Measurements from ENCODE around the gene STOX2. TPM values are rescaled to one million over a fixed set of nuclear protein-coding genes. Genes with fewer than 3 reads are reported as not detected.

The STOX2 gene
- total RNA-seq, 1 donor from 2014 or later: 0.19 TPM

DNA sequence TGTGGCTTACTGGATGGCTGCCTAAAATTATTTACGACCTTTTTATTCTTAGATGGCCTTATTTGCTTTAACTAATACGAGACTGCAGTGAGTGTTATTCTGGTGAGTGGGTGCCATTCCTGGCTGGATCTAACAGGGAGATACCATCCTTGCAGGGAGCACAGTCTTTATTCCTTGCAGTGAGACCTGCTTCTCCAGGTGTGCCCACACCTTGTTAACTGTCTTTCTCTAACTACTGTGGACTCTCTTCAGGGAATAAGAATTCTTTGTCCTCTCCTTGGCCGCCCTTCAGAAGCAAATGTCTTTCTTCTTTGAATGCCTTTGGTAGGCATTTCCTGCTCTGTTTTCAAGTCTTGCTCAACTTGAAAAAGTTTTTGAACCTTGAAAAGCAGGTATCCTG lies 34.1 kb upstream of the STOX2 start:
- TF ChIP-seq, protein P1, sequence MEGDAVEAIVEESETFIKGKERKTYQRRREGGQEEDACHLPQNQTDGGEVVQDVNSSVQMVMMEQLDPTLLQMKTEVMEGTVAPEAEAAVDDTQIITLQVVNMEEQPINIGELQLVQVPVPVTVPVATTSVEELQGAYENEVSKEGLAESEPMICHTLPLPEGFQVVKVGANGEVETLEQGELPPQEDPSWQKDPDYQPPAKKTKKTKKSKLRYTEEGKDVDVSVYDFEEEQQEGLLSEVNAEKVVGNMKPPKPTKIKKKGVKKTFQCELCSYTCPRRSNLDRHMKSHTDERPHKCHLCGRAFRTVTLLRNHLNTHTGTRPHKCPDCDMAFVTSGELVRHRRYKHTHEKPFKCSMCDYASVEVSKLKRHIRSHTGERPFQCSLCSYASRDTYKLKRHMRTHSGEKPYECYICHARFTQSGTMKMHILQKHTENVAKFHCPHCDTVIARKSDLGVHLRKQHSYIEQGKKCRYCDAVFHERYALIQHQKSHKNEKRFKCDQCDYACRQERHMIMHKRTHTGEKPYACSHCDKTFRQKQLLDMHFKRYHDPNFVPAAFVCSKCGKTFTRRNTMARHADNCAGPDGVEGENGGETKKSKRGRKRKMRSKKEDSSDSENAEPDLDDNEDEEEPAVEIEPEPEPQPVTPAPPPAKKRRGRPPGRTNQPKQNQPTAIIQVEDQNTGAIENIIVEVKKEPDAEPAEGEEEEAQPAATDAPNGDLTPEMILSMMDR (IDR thresholded peaks at IDR 0.05): no peak
- Mint-ChIP-seq H3K9me3 (ENCODE audit: unreplicated experiment) (no peaks in the 10 kb centered on the region), H3K27me3 (ENCODE audit: unreplicated experiment) (peaks cover 3% of the 10 kb centered on the region), H3K36me3 (ENCODE audit: unreplicated experiment) (no peaks in the 10 kb centered on the region), H3K4me3 (ENCODE audit: unreplicated experiment) (no peak overlapping the region), H3K27ac (ENCODE audit: unreplicated experiment) (no peak overlapping the region), H3K4me1 (ENCODE audit: unreplicated experiment) (no peaks in the 10 kb centered on the region)
- no peak for DNase-seq (ENCODE audit: extremely low spot score, unreplicated experiment)

- Mint-ChIP-seq H3K27me3 (ENCODE audit: unreplicated experiment) (peaks cover 3% of the 10 kb centered on the region), H3K27ac (ENCODE audit: unreplicated experiment) (no peak overlapping the region), H3K36me3 (ENCODE audit: unreplicated experiment) (no peaks in the 10 kb centered on the region), H3K9me3 (ENCODE audit: unreplicated experiment) (no peaks in the 10 kb centered on the region), H3K4me1 (ENCODE audit: unreplicated experiment) (no peaks in the 10 kb centered on the region), H3K4me3 (ENCODE audit: unreplicated experiment) (no peak overlapping the region)
- TF ChIP-seq, protein P1 (IDR thresholded peaks at IDR 0.05): no peak
- no peak for DNase-seq (ENCODE audit: extremely low spot score, unreplicated experiment)
Measured at GRCh38 chr4:183871581-183871980, 33.5 kb upstream of the STOX2 start.

DNA sequence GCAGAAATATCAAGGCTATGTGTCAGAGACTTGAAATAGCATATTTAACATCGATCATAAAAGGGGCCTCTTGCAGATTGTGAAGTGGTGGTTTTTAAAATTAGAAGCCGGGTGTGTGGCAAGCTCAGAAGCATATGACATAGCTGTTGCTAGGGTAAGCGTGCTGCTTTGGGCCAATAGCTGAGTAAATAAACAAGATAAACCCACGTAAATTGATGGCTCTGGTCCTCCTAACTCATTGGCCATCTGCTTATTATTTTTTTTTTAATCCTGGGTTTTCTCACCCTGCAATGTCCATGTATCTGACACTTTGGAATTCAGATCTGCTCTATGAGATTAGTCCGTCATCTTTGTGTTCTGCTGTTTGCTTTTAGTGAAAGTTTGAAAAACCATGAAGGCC lies 32.6 kb upstream of the STOX2 start:
- H3K27ac Mint-ChIP-seq (ENCODE audit: unreplicated experiment): no peak overlapping the region
- DNase-seq (ENCODE audit: extremely low spot score, unreplicated experiment): no peak
- no peaks in the 10 kb centered on the region for H3K9me3 Mint-ChIP-seq (ENCODE audit: unreplicated experiment)
- TF ChIP-seq, protein P1 (IDR thresholded peaks at IDR 0.05): no peak
- no peaks in the 10 kb centered on the region for H3K4me1 Mint-ChIP-seq (ENCODE audit: unreplicated experiment)
- no peak overlapping the region for H3K4me3 Mint-ChIP-seq (ENCODE audit: unreplicated experiment)
- H3K27me3 Mint-ChIP-seq (ENCODE audit: unreplicated experiment): peaks cover 3% of the 10 kb centered on the region
- H3K36me3 Mint-ChIP-seq (ENCODE audit: unreplicated experiment): no peaks in the 10 kb centered on the region

- Mint-ChIP-seq H3K4me3 (ENCODE audit: unreplicated experiment) (no peak overlapping the region), H3K9me3 (ENCODE audit: unreplicated experiment) (no peaks in the 10 kb centered on the region), H3K4me1 (ENCODE audit: unreplicated experiment) (no peaks in the 10 kb centered on the region), H3K27ac (ENCODE audit: unreplicated experiment) (no peak overlapping the region), H3K27me3 (ENCODE audit: unreplicated experiment) (peaks cover 3% of the 10 kb centered on the region), H3K36me3 (ENCODE audit: unreplicated experiment) (no peaks in the 10 kb centered on the region)
- DNase-seq (ENCODE audit: extremely low spot score, unreplicated experiment): no peak
- TF ChIP-seq, protein P1 (IDR thresholded peaks at IDR 0.05): no peak
Measured at GRCh38 chr4:183873409-183874185, 31.5 kb upstream of the STOX2 start.

GRCh38 chr4:183875251-183875825 lies 29.8 kb upstream of the STOX2 start:
- no peak overlapping the region for H3K4me3 Mint-ChIP-seq (ENCODE audit: unreplicated experiment)
- no peaks in the 10 kb centered on the region for H3K36me3 Mint-ChIP-seq (ENCODE audit: unreplicated experiment)
- no peak overlapping the region for H3K27ac Mint-ChIP-seq (ENCODE audit: unreplicated experiment)
- H3K9me3 Mint-ChIP-seq (ENCODE audit: unreplicated experiment): no peaks in the 10 kb centered on the region
- H3K4me1 Mint-ChIP-seq (ENCODE audit: unreplicated experiment): no peaks in the 10 kb centered on the region
- TF ChIP-seq, protein P1 (IDR thresholded peaks at IDR 0.05): no peak
- no peak for DNase-seq (ENCODE audit: extremely low spot score, unreplicated experiment)
- peaks cover 3% of the 10 kb centered on the region for H3K27me3 Mint-ChIP-seq (ENCODE audit: unreplicated experiment)
